Measurements from ENCODE around the gene SNRNP40. TPM values are rescaled to one million over a fixed set of nuclear protein-coding genes. Genes with fewer than 3 reads are reported as not detected.

The SNRNP40 gene
- total and polyA plus RNA-seq, 2 experiments from 2014 or later, result 90.0 to 135 TPM

DNA sequence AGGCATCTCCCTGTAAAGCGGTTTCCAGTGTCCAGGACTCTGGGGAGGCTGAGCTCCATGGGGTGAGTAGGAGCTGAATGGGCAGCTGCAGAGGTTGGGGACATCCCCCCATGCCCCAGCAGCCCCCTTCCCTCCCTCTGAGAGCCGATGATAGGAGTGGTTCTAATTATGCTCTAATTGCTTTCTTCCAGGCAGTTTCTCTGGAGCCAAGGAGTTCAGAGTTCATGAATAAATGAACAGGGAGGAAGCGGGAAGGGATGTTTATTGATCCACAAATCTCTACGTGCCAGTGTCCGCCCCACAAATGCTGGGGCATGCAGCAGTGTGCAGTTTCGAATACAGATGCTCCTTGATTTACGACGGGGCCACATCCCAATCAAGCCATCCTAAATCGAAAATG, 72.5 kb downstream of the SNRNP40 start (continued):
- TF ChIP-seq, protein P1, sequence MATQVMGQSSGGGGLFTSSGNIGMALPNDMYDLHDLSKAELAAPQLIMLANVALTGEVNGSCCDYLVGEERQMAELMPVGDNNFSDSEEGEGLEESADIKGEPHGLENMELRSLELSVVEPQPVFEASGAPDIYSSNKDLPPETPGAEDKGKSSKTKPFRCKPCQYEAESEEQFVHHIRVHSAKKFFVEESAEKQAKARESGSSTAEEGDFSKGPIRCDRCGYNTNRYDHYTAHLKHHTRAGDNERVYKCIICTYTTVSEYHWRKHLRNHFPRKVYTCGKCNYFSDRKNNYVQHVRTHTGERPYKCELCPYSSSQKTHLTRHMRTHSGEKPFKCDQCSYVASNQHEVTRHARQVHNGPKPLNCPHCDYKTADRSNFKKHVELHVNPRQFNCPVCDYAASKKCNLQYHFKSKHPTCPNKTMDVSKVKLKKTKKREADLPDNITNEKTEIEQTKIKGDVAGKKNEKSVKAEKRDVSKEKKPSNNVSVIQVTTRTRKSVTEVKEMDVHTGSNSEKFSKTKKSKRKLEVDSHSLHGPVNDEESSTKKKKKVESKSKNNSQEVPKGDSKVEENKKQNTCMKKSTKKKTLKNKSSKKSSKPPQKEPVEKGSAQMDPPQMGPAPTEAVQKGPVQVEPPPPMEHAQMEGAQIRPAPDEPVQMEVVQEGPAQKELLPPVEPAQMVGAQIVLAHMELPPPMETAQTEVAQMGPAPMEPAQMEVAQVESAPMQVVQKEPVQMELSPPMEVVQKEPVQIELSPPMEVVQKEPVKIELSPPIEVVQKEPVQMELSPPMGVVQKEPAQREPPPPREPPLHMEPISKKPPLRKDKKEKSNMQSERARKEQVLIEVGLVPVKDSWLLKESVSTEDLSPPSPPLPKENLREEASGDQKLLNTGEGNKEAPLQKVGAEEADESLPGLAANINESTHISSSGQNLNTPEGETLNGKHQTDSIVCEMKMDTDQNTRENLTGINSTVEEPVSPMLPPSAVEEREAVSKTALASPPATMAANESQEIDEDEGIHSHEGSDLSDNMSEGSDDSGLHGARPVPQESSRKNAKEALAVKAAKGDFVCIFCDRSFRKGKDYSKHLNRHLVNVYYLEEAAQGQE (IDR thresholded peaks at IDR 0.05; ENCODE audit: unreplicated experiment), result no peak
- TF ChIP-seq CREB1 (CRISPR knock-in tag; IDR thresholded peaks at IDR 0.05; ENCODE audit: low read depth), result no peak
- TF ChIP-seq ZNF114 (CRISPR knock-in tag; IDR thresholded peaks at IDR 0.05), result no peak

DNA sequence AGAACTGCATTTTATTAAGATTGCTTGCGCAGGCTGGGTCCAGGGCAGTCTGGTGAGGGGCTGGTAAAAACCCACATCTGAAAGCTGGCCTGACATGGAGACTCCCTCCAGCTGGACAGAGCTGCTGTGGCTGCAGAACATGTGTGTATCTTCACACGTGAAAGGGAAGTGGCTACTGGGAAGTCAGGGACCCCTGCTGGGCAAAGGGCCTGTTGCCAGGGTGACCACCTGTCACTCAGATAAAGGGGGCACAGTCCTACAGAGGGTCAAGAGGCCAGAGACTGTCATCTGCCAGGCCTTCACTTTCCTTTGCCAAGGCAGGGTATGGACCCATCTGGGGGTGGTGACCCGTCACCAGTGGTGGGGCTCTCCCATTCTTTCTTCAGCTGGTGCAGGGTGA, 74.4 kb downstream of the SNRNP40 start:
- no peaks in the 10 kb centered on the region for H3K9me2 ChIP-seq (ENCODE audit: insufficient read depth)
- Mint-ChIP-seq H3K9me3 (no peaks in the 10 kb centered on the region), H3K4me3 (no peak overlapping the region), H3K27ac (no peak overlapping the region), H3K27me3 (ENCODE audit: insufficient read depth, low read depth, poor library complexity) (peaks cover 10% of the 10 kb centered on the region), H3K36me3 (ENCODE audit: low read depth) (no peaks in the 10 kb centered on the region; the same call in 2 of the 3 replicates), H3K4me1 (peaks cover 14% of the 10 kb centered on the region)
- H3K79me2 ChIP-seq (replicated peaks; ENCODE audit: insufficient read depth), result peaks cover 8% of the 10 kb centered on the region; the same call in 1 of the 2 replicates
- H3K4me3 ChIP-seq, result no peak overlapping the region
- ATAC-seq (peak; percentile 23; the same call in 1 of the 3 replicates), DNase-seq (ENCODE audit: low spot score) (peak; percentile 37)
- TF ChIP-seq, protein P2, sequence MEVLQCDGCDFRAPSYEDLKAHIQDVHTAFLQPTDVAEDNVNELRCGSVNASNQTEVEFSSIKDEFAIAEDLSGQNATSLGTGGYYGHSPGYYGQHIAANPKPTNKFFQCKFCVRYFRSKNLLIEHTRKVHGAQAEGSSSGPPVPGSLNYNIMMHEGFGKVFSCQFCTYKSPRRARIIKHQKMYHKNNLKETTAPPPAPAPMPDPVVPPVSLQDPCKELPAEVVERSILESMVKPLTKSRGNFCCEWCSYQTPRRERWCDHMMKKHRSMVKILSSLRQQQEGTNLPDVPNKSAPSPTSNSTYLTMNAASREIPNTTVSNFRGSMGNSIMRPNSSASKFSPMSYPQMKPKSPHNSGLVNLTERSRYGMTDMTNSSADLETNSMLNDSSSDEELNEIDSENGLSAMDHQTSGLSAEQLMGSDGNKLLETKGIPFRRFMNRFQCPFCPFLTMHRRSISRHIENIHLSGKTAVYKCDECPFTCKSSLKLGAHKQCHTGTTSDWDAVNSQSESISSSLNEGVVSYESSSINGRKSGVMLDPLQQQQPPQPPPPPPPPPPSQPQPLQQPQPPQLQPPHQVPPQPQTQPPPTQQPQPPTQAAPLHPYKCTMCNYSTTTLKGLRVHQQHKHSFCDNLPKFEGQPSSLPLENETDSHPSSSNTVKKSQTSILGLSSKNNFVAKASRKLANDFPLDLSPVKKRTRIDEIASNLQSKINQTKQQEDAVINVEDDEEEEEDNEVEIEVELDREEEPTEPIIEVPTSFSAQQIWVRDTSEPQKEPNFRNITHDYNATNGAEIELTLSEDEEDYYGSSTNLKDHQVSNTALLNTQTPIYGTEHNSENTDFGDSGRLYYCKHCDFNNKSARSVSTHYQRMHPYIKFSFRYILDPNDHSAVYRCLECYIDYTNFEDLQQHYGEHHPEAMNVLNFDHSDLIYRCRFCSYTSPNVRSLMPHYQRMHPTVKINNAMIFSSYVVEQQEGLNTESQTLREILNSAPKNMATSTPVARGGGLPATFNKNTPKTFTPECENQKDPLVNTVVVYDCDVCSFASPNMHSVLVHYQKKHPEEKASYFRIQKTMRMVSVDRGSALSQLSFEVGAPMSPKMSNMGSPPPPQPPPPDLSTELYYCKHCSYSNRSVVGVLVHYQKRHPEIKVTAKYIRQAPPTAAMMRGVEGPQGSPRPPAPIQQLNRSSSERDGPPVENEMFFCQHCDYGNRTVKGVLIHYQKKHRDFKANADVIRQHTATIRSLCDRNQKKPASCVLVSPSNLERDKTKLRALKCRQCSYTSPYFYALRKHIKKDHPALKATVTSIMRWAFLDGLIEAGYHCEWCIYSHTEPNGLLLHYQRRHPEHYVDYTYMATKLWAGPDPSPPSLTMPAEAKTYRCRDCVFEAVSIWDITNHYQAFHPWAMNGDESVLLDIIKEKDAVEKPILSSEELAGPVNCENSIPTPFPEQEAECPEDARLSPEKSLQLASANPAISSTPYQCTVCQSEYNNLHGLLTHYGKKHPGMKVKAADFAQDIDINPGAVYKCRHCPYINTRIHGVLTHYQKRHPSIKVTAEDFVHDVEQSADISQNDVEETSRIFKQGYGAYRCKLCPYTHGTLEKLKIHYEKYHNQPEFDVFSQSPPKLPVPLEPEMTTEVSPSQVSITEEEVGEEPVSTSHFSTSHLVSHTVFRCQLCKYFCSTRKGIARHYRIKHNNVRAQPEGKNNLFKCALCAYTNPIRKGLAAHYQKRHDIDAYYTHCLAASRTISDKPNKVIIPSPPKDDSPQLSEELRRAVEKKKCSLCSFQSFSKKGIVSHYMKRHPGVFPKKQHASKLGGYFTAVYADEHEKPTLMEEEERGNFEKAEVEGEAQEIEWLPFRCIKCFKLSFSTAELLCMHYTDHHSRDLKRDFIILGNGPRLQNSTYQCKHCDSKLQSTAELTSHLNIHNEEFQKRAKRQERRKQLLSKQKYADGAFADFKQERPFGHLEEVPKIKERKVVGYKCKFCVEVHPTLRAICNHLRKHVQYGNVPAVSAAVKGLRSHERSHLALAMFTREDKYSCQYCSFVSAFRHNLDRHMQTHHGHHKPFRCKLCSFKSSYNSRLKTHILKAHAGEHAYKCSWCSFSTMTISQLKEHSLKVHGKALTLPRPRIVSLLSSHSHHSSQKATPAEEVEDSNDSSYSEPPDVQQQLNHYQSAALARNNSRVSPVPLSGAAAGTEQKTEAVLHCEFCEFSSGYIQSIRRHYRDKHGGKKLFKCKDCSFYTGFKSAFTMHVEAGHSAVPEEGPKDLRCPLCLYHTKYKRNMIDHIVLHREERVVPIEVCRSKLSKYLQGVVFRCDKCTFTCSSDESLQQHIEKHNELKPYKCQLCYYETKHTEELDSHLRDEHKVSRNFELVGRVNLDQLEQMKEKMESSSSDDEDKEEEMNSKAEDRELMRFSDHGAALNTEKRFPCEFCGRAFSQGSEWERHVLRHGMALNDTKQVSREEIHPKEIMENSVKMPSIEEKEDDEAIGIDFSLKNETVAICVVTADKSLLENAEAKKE (CRISPR knock-in tag; IDR thresholded peaks at IDR 0.05), result no peak
- TF ChIP-seq CREB1 (CRISPR knock-in tag; IDR thresholded peaks at IDR 0.05; ENCODE audit: low read depth), result no peak
- no peak for TF ChIP-seq ZNF331 (CRISPR knock-in tag; IDR thresholded peaks at IDR 0.05; ENCODE audit: low read depth)
- TF ChIP-seq, protein P3, sequence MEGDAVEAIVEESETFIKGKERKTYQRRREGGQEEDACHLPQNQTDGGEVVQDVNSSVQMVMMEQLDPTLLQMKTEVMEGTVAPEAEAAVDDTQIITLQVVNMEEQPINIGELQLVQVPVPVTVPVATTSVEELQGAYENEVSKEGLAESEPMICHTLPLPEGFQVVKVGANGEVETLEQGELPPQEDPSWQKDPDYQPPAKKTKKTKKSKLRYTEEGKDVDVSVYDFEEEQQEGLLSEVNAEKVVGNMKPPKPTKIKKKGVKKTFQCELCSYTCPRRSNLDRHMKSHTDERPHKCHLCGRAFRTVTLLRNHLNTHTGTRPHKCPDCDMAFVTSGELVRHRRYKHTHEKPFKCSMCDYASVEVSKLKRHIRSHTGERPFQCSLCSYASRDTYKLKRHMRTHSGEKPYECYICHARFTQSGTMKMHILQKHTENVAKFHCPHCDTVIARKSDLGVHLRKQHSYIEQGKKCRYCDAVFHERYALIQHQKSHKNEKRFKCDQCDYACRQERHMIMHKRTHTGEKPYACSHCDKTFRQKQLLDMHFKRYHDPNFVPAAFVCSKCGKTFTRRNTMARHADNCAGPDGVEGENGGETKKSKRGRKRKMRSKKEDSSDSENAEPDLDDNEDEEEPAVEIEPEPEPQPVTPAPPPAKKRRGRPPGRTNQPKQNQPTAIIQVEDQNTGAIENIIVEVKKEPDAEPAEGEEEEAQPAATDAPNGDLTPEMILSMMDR (conservative IDR thresholded peaks at IDR 0.05; ENCODE audit: low read depth in 2 of 2), result no peak
- no peaks in the 10 kb centered on the region for H3F3A ChIP-seq (replicated peaks; ENCODE audit: low read depth)
- H3K36me3 ChIP-seq (ENCODE audit: insufficient read depth), result no peaks in the 10 kb centered on the region
- H3K27me3 ChIP-seq (ENCODE audit: insufficient read depth), result no peaks in the 10 kb centered on the region
- no peak overlapping the region for H2AFZ ChIP-seq
- peaks cover 9% of the 10 kb centered on the region; the same call in 1 of the 2 replicates for H3K4me1 ChIP-seq (ENCODE audit: insufficient read depth)
- H3K4me2 ChIP-seq, result no peak overlapping the region
- H4K20me1 ChIP-seq (replicated peaks; ENCODE audit: insufficient read depth), result no peaks in the 10 kb centered on the region; the same call in none of the 2 replicates
- no peak overlapping the region for H3K27ac ChIP-seq (ENCODE audit: low read depth)
